AG09319 (cell line): ENCODE measurements around the gene SRD5A1.

ENCODE experiments used
- DNase-seq: peaks from one replicate; pipeline ENCODE4 v3.0.0-alpha.2; 2010; ENCODE audit warnings: low read depth; ENCODE audit errors: extremely low read depth
- TF ChIP-seq, protein P1 (sequence below): IDR thresholded peaks from 2 replicates; pipeline ENCODE4 v1.5.1; 2011; ENCODE audit warnings: low read depth, mild to moderate bottlenecking, inconsistent platforms, low read length, moderate library complexity

Gene SRD5A1

DNA sequence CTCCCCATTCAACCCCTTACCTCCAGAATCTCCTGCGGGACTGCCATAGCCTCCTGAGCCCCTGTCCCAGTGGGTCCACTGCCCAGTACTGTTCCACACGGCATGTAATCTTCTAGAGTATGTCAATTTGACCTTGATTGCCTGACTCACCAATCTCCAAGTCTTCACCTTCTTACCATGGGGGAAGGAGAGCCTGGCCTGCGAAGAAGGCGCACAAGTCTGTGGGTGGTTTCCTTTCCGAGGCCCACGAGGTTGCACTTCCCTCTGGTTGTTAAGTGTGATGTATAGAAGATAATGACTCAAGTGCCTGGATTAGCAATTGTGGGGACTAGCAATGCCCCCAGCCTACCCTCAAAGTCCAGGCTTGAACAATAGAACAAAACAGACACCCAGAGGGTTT lies 71.8 kb downstream of the SRD5A1 start:
- no peak for DNase-seq
- TF ChIP-seq, protein P1, sequence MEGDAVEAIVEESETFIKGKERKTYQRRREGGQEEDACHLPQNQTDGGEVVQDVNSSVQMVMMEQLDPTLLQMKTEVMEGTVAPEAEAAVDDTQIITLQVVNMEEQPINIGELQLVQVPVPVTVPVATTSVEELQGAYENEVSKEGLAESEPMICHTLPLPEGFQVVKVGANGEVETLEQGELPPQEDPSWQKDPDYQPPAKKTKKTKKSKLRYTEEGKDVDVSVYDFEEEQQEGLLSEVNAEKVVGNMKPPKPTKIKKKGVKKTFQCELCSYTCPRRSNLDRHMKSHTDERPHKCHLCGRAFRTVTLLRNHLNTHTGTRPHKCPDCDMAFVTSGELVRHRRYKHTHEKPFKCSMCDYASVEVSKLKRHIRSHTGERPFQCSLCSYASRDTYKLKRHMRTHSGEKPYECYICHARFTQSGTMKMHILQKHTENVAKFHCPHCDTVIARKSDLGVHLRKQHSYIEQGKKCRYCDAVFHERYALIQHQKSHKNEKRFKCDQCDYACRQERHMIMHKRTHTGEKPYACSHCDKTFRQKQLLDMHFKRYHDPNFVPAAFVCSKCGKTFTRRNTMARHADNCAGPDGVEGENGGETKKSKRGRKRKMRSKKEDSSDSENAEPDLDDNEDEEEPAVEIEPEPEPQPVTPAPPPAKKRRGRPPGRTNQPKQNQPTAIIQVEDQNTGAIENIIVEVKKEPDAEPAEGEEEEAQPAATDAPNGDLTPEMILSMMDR = no peak

DNA sequence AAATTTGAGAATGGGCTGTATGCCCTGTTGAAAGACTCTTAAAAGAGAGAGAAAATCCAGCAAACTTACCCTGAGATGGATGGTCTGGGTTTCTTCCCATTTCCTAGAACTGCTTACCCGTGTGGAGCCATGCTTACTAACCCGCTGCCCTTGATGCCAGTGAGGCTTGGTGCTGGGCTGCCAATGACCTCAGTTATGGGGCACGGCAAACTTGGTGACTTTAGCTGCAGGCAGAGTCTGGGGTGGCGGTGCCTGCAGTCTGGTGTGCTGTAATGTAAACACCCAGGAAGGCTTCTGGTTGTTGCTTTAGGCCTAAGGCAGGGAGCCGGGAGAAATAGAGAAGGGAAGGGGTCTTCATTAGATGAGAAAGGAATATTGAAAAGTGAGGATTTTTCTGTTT lies 72.7 kb downstream of the SRD5A1 start:
- TF ChIP-seq, protein P1 = no peak
- no peak for DNase-seq

DNA sequence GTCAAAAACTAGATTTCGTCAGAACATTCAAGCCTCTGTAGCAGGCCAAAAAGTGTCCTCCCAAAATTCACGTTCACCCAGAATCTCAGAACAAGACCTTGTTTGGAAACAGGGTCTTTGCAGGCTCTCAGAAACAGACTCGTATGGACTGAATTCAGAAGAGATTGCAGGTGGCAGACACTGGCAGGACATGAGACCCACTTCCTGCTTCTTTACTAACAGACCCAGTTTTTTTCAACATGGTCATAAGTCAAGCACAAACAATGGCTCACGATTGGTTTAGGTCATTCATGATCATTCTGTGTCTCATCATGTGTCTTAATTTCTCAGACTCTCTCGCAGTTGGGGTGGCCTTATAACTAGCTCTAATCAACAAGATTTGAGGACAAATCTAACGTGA lies 74.6 kb downstream of the SRD5A1 start:
- TF ChIP-seq, protein P1 = no peak
- no peak for DNase-seq

DNA sequence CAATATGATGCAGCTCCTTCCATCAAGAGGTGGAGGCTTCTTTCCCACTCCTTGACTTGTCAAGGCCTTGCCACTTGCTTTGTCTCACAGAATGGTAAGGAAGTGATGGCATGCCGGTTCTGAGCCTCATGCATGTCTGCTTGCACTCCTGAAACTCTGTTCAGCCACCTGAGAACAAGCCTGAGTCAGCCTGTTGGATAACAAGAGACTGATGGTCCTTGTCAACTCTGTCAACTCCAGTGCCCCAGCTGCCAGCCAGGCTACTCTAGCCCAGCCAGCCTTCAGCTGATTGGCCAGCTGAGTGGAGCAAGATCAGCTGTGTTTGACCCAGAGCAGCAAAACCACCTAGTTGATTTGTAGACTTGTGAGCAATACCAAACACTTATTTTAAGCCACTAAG lies 75.6 kb downstream of the SRD5A1 start:
- TF ChIP-seq, protein P1 = no peak
- no peak for DNase-seq

DNA sequence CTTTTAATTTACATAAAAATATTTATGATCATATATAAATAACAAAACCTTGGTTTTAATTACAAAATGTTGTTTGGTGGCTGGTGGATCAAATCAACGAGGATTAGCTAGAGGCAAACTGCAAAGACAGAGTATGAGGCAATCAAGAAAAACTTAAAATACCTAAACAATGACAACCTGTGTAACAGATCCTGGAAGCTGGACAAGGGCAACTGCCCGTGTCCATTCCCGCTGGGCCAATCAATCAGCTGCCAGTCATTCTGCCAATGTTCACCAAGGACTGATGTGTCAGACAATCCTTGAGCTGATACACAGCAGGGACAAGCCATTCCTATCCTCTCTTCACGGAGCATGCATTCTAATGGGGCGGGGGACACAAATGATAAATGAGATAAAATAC lies 76.8 kb downstream of the SRD5A1 start:
- no peak for DNase-seq
- TF ChIP-seq, protein P1 = no peak

DNA sequence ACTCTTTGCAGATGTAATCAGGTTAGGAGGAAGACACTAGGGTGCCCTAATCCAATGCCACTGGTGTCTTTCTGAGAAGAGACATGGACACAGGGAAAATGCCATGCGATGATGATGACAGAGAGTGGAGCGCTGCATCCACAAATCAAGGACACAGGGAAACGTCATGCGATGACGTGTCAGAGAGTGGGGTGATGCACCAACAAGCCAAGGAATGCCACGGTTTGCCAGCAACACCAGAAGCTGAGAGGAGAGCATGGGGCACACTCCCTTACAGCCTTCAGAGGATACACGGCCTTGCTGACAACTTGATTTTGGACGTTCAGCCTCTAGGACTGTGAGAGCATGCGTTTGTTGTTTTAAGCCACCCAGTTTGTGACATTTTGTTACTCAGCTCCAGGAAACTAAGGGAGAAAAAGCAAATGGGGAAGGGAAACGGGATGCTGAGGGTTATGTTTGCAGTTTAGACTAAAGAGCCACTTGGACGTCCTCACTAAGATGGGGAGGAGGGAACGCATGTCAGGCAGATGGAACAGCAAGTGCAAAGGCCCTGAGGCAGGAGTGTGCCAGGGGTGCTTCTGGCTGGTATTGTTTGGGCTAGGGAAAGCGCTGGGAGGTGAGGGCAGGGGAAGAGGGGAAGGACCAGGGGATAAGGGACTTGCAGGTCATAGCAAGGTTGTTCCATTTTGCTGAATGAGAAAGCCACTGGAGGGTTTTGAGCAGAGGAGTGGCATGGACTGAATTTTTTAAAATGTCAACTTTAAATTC lies 77.5 kb downstream of the SRD5A1 start:
- no peak for DNase-seq
- TF ChIP-seq, protein P1 = no peak

DNA sequence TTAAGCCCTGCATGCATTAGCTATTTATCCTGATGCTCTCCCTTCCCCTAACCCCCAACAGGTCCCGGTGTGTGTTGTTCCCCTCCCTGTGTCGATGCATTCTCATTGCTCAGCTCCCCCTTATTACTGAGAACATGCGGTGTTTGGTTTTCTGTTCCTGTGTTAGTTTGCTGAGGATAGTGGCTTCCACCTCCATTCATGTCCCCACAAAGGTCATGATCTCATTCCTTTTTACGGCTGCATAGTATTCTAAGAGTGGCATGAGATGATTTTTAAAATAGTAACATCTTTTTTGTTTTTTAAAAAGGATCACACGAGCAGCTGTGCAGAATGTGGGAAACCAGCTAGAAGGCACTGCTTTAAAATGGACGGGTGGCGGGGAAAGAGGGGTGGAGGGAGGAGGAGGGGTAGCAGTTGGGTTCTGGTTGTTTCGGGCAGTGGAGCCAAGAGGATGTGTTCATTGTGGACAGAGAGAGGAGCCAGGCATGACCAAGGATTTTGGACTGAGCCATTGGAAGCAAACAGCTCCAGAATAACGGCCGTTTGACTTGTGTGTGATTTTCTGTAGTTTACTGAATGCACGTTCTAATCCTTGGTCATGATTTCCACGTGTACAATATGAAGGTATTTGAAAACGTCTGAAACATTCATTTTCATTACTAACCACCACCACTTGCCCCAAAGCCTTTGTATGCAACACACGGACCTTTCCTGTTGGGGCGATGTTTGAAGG lies 78.3 kb downstream of the SRD5A1 start:
- TF ChIP-seq, protein P1 = no peak; the same call in 1 of the 2 replicates
- no peak for DNase-seq
